GM12801 (cell line): ENCODE data around the gene OR10H5.

Experiments
- CTCF ChIP-seq: IDR thresholded peaks from one replicate; pipeline ENCODE4 v1.5.1; 2011; ENCODE audit warnings: control low read depth; ENCODE audit not compliant: insufficient read length; ENCODE audit errors: extremely low read depth

OR10H5 gene

DNA sequence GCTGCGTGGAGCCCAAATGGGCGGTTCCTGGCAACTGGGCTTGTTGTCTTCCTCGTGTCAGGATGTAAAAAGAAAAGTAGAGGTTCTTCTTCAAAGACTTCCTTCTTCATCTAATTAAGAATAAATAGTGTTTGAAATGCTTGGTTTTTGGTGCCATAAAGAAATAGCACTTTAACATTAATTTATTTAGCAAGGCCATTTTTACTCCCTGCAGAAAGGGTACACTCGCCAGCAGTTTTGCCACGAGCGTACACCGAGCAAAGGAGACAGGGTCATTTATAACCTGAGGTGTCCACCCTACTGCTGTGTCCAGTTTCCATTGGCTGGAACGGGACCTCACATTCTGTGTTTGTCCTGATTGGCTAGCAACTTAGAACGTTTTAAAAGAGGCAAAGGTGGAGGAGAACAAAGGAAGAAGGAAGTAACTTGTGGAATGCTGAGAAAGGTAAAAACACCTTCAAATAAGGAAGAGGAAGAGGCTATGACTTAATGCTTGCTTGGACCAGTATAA lies 49.8 kb downstream of the OR10H5 start:
- TF ChIP-seq CTCF, result no peak

- TF ChIP-seq CTCF, result no peak
Observed at GRCh38 chr19:15838351-15838750, 50.9 kb downstream of the OR10H5 start.

GRCh38 chr19:15840833-15841232 lies 53.4 kb downstream of the OR10H5 start:
- TF ChIP-seq CTCF, result no peak

GRCh38 chr19:15841875-15842569 lies 54.6 kb downstream of the OR10H5 start:
- TF ChIP-seq CTCF, result no peak

- no peak for TF ChIP-seq CTCF
Observed at GRCh38 chr19:15843203-15843893, 55.9 kb downstream of the OR10H5 start.

DNA sequence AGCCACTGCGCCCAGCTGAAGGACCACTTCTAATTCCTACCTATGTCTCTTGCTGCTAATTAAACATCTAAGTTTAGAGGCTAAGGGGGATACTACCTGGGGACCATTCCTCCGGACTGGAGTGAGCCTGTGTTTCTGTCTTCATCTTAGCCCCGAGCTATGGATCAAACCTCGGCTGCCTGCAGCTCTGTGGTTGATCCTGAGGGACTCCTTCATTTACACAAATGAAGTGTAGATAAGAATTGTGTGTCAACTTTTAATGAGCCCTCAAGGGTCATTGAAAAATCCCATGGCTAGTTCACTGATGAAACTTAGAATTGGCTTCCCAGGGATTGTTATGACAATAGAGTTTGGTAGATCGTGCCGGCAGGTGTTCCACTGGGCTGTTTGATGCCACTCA lies 59.5 kb downstream of the OR10H5 start:
- no peak for TF ChIP-seq CTCF

GRCh38 chr19:15850385-15850784 lies 62.9 kb downstream of the OR10H5 start:
- TF ChIP-seq CTCF, result no peak
